Measurements from ENCODE around the gene TTC19.
"Not testable (repeated sequence)": the region's sequence is repeated elsewhere in the genome, so short reads cannot be mapped to it uniquely, and the experiment has no call there.

The TTC19 gene

GRCh38 chr17:16026895-16027294, 27.3 kb downstream of the TTC19 start:
- DNase-seq: no peak
- TF ChIP-seq POLR2A (IDR thresholded peaks at IDR 0.05; ENCODE audit: low read length) (peak; percentile 6), GATA1 (IDR thresholded peaks at IDR 0.05; ENCODE audit: low read depth, low read length) (no peak)

GRCh38 chr17:16027708-16028584, 28.3 kb downstream of the TTC19 start:
- TF ChIP-seq GATA1 (IDR thresholded peaks at IDR 0.05; ENCODE audit: low read depth, low read length) (no peak), POLR2A (IDR thresholded peaks at IDR 0.05; ENCODE audit: low read length) (no peak)
- DNase-seq: peak; percentile 38 to 74

GRCh38 chr17:16033729-16034349, 34.2 kb downstream of the TTC19 start:
- DNase-seq: no peak
- TF ChIP-seq GATA1 (IDR thresholded peaks at IDR 0.05; ENCODE audit: low read depth, low read length): no peak
- no peak for TF ChIP-seq POLR2A (IDR thresholded peaks at IDR 0.05; ENCODE audit: low read length)

DNA sequence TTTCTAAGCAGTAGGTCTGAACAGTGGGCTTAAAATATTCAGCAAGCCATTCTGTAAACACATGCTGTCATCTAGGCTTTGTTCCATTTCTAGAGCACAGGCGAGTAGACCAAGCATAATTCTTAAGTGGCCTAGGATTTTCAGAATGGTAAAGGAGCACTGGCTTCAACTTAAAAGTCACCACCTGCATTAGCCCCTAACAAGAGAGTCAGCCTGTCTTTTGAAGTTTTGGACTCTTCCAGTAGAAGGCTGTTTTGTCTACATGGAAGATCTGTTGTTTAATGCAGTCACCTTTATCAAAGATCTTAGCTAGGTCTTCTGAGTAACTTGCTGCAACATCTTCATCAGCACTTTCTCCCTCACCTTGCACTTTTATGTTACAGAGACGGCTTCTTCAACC, 36.6 kb downstream of the TTC19 start:
- DNase-seq: no peak
- TF ChIP-seq GATA1 (IDR thresholded peaks at IDR 0.05; ENCODE audit: low read depth, low read length) (no peak), POLR2A (IDR thresholded peaks at IDR 0.05; ENCODE audit: low read length) (no peak)

DNA sequence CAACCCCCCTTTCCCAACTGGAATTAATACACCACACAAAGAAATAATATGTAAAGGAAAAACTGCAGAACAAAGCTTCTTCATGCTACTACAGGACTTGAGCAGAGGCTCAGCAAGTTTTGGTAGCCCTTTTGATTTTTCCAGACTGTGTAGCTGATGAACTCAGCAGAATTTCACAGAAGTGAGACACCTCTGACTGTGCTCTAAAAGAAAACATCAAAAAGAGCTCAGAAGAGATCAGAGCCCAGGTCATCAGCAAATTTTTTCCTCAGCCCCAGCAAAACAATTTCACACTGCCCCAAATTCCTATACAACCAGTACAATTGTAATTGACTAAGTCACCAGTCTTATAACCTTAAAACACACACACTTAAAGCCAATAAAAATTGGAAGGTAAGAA, 38.0 kb downstream of the TTC19 start:
- DNase-seq: peak in 1 of 2 experiments; percentile 23
- no peak for TF ChIP-seq GATA1 (IDR thresholded peaks at IDR 0.05; ENCODE audit: low read depth, low read length)

DNA sequence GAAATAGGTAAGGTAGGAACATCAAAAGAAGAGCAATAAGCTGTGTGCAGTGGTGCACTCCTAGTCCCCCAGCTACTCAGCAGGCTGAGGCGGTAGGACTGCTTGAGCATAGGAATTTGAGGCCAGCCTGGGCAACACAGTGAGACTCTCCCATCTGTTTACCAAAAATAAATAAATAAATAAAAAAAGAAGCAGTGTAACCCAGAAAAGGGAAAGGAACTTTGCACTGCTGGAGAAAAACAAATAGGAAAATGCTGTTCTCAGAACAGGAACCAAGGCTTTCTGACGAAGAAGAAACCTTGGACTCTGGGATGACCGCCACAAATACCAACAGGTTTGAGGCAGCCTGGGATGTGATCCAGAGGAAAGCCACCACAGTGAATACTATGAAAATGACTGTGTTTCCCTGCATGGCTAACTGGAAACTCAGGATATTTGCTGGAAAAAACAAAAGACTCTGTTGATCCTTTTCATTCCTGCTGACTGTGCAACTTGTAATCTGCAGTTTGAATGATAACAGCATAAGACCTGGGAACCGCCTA, 41.2 kb downstream of the TTC19 start:
- no peak for TF ChIP-seq POLR2A (IDR thresholded peaks at IDR 0.05; ENCODE audit: low read length)

DNA sequence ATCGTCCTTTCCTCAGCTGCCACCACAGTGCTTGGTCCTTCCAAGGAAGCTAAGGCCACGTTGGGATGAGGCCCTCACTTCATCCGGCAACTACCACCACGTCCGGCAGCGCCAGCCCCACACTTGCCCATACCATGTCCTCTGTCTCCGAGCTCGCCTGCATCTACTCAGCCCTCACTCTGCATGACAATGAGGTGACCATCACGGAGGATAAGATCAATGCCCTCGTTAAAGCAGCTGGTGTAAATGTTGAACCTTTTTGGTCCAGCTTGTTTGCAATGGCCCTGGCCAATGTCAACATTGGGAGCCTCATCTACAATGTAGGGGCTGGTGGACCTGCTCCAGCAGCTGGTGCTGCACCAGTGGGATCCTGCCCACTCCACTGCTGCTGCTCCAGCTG, 44.9 kb downstream of the TTC19 start:
- no peak for TF ChIP-seq POLR2A (IDR thresholded peaks at IDR 0.05; ENCODE audit: low read length)
- no peak for TF ChIP-seq GATA1 (IDR thresholded peaks at IDR 0.05; ENCODE audit: low read depth, low read length)

More for the DNA sequence above, 41.2 kb downstream of the TTC19 start:
- DNase-seq: no peak

GRCh38 chr17:16046966-16047365, 47.3 kb downstream of the TTC19 start:
- DNase-seq: no peak
- no peak for TF ChIP-seq POLR2A (IDR thresholded peaks at IDR 0.05; ENCODE audit: low read length)

More for the DNA sequence above, 44.9 kb downstream of the TTC19 start:
- no peak for DNase-seq

DNA sequence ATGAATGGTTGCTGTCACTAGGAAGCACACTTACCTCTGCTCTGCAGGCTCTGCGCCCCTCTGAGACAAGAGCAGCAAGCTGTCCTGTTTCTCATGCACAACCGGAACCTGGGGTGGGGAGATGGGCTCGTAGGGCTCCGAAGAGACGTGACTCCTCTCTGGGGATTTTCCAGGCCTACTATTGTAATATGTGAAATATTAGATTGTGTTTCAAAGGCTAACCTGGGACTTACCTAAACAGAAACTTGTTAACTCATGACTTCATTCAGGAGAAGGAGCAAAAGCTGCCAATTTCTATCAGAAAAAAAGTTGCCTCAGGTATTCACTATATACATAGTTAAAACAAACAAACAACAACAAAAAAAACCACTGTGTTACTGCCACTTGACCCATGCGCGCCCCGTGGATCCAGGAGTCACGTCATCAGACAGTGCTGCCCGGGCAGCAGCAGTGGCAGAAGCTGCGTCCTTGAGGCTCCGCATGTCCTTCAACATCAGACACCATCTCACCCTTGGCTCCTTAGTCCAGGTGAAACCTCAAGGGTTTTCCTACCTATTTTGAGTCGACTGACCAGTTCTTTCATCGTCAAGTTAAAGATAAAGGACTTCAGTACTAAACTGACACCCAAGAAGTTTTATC, 49.3 kb downstream of the TTC19 start:
- no peak for DNase-seq
- TF ChIP-seq POLR2A (IDR thresholded peaks at IDR 0.05; ENCODE audit: low read length): no peak
- no peak for TF ChIP-seq GATA1 (IDR thresholded peaks at IDR 0.05; ENCODE audit: low read depth, low read length)

GRCh38 chr17:16050844-16051243, 51.2 kb downstream of the TTC19 start:
- TF ChIP-seq POLR2A (IDR thresholded peaks at IDR 0.05; ENCODE audit: low read length) (no peak), GATA1 (IDR thresholded peaks at IDR 0.05; ENCODE audit: low read depth, low read length) (no peak)
- DNase-seq: no peak

GRCh38 chr17:16052486-16052885, 52.9 kb downstream of the TTC19 start:
- DNase-seq: no peak
- TF ChIP-seq POLR2A (IDR thresholded peaks at IDR 0.05; ENCODE audit: low read length) (no peak), GATA1 (IDR thresholded peaks at IDR 0.05; ENCODE audit: low read depth, low read length) (no peak)

DNA sequence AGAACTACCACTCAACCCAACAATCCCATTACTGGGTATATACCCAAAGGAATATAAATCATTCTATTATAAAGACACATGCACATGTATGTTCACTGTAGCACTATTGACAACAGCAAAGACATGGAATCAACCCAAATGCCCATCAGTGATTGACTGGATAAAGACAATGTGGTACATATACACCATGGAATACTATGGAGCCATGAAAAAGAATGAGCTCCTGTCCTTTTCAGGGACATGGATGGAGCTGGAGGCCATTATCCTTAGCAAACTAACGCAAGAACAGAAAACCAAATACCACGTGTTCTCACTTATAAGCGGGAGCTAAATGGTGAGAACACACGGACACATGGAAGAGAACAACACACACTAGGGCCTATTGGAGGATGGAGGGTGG, 55.5 kb downstream of the TTC19 start:
- not testable (repeated sequence) for DNase-seq

DNA sequence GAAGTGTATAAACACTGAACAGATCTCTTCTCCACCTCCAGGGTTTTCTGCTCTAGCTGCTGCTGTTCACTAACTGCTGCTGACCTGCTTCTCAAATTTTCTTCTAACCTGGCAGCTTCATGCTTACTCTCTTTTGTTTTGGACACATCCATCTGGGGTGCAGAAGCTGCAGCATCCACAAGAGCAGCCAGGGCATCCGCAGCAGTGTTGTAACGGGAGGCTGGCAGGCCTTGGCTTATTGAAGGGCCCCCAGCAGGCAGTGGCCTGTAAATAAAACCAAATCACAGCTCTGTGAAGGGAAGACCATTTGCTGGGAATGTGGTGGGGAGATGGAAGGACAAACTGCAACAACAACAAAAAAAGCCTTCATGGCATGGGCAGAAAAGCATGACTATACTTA, 62.0 kb downstream of the TTC19 start:
- TF ChIP-seq GATA1 (IDR thresholded peaks at IDR 0.05; ENCODE audit: low read depth, low read length): no peak
- TF ChIP-seq POLR2A (IDR thresholded peaks at IDR 0.05; ENCODE audit: low read length): no peak
- no peak for DNase-seq

DNA sequence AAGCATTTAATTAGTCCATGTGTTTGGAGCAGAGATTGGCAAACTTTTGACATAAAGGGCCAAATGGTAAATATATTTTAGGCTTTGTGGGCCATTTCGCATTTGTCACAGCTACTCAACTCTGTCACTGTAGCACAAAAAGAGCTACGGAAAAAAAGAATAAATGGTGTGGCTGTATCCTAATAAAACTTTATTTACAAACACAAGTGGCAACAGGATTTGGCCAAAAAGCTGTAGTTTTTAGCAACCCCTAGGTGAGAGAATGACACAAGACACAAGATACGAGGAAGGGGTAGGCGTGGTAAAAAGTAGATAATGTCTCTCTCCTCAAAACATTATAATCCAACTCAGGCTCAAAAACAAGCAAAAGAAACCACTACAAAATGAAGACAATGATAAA, 66.5 kb downstream of the TTC19 start:
- no peak for DNase-seq
- no peak for TF ChIP-seq POLR2A (IDR thresholded peaks at IDR 0.05; ENCODE audit: low read length)
- TF ChIP-seq GATA1 (IDR thresholded peaks at IDR 0.05; ENCODE audit: low read depth, low read length): no peak

Data from erythroblast (primary cell).